Mononuclear cell (primary cell): ENCODE results near the gene DIPK2A. TPM values are rescaled to one million over a fixed set of nuclear protein-coding genes. Genes with fewer than 3 reads are reported as not detected.

ENCODE experiments used
- H3K27me3 ChIP-seq: 2 replicates; pipeline ENCODE4 v1.6.0; 2011; ENCODE audit warnings: low read length, control low read depth; ENCODE audit not compliant: insufficient read depth
- H3K4me1 ChIP-seq: 2 replicates; pipeline ENCODE4 v1.5.1; 2011; ENCODE audit warnings: mild to moderate bottlenecking, low read length, control low read depth; ENCODE audit not compliant: insufficient read depth
- H3K4me3 ChIP-seq: 2 replicates; pipeline ENCODE4 v1.5.1; 2011; ENCODE audit warnings: mild to moderate bottlenecking, low read length, moderate library complexity
- H3K9me3 ChIP-seq: 2 replicates; pipeline ENCODE4 v1.5.1; 2011; ENCODE audit warnings: low read depth, mild to moderate bottlenecking, control low read depth, low read length
- total RNA-seq: library from RNA; depleted of rRNA; stranded (reverse); fragments of >200 nt; gene quantifications from one replicate; pipeline ENCODE4 v1.2.3, GENCODE V29; 2012

DIPK2A gene
- 52.9 TPM for total RNA-seq

- no peaks in the 10 kb centered on the region for H3K27me3 ChIP-seq
- no peaks in the 10 kb centered on the region for H3K9me3 ChIP-seq
- H3K4me3 ChIP-seq: peak within 1 kb of the TSS; percentile 82
- peaks cover 18% of the 10 kb centered on the region for H3K4me1 ChIP-seq
Measured at GRCh38 chr3:143971359-143972154, at the start of gene DIPK2A. DIPK2A (plus strand) TSS chr3:143971823; CDS start chr3:143972333, 510 bp downstream.

GRCh38 chr3:143924522-143925285 is 46.9 kb upstream of the DIPK2A start:
- H3K9me3 ChIP-seq: no peaks in the 10 kb centered on the region
- H3K27me3 ChIP-seq: no peaks in the 10 kb centered on the region
- no peak overlapping the region for H3K4me3 ChIP-seq
- H3K4me1 ChIP-seq: peaks cover 25% of the 10 kb centered on the region

GRCh38 chr3:143928056-143928455 is 43.6 kb upstream of the DIPK2A start:
- Histone ChIP-seq H3K4me3 (no peak overlapping the region), H3K4me1 (peaks cover 18% of the 10 kb centered on the region), H3K27me3 (no peaks in the 10 kb centered on the region), H3K9me3 (no peaks in the 10 kb centered on the region)

GRCh38 chr3:143928541-143929255 is 42.9 kb upstream of the DIPK2A start:
- peaks cover 18% of the 10 kb centered on the region for H3K4me1 ChIP-seq

GRCh38 chr3:143934791-143935190 is 36.8 kb upstream of the DIPK2A start:
- Histone ChIP-seq H3K4me3 (no peak overlapping the region), H3K9me3 (no peaks in the 10 kb centered on the region), H3K4me1 (no peaks in the 10 kb centered on the region), H3K27me3 (peaks cover 4% of the 10 kb centered on the region)

More at GRCh38 chr3:143928541-143929255, 42.9 kb upstream of the DIPK2A start:
- H3K27me3 ChIP-seq: no peaks in the 10 kb centered on the region
- no peaks in the 10 kb centered on the region for H3K9me3 ChIP-seq
- no peak overlapping the region for H3K4me3 ChIP-seq

GRCh38 chr3:143935678-143936077 is 35.9 kb upstream of the DIPK2A start:
- Histone ChIP-seq H3K9me3 (no peaks in the 10 kb centered on the region), H3K4me3 (no peak overlapping the region), H3K4me1 (no peaks in the 10 kb centered on the region), H3K27me3 (peaks cover 6% of the 10 kb centered on the region)

- Histone ChIP-seq H3K9me3 (no peaks in the 10 kb centered on the region), H3K4me1 (no peaks in the 10 kb centered on the region), H3K27me3 (no peaks in the 10 kb centered on the region), H3K4me3 (no peak overlapping the region)
Measured at GRCh38 chr3:143950810-143951209, 20.8 kb upstream of the DIPK2A start.

GRCh38 chr3:143951351-143951971 is 20.2 kb upstream of the DIPK2A start:
- Histone ChIP-seq H3K27me3 (no peaks in the 10 kb centered on the region), H3K9me3 (no peaks in the 10 kb centered on the region), H3K4me1 (no peaks in the 10 kb centered on the region), H3K4me3 (no peak overlapping the region)

- no peaks in the 10 kb centered on the region for H3K9me3 ChIP-seq
- no peaks in the 10 kb centered on the region for H3K4me1 ChIP-seq
- H3K4me3 ChIP-seq: no peak overlapping the region
- H3K27me3 ChIP-seq: no peaks in the 10 kb centered on the region
Measured at GRCh38 chr3:143952569-143953072, 19.0 kb upstream of the DIPK2A start.

- Histone ChIP-seq H3K27me3 (no peaks in the 10 kb centered on the region), H3K4me1 (no peaks in the 10 kb centered on the region), H3K9me3 (no peaks in the 10 kb centered on the region), H3K4me3 (no peak overlapping the region)
Measured at GRCh38 chr3:143955113-143955512, 16.5 kb upstream of the DIPK2A start.

GRCh38 chr3:143956838-143957237 is 14.8 kb upstream of the DIPK2A start:
- Histone ChIP-seq H3K4me1 (no peaks in the 10 kb centered on the region), H3K27me3 (peaks cover 3% of the 10 kb centered on the region), H3K9me3 (no peaks in the 10 kb centered on the region), H3K4me3 (no peak overlapping the region)

- Histone ChIP-seq H3K9me3 (no peaks in the 10 kb centered on the region), H3K27me3 (peaks cover 3% of the 10 kb centered on the region), H3K4me1 (no peaks in the 10 kb centered on the region), H3K4me3 (no peak overlapping the region)
Measured at GRCh38 chr3:143957453-143957852, 14.2 kb upstream of the DIPK2A start.

- Histone ChIP-seq H3K9me3 (no peaks in the 10 kb centered on the region), H3K27me3 (peaks cover 3% of the 10 kb centered on the region), H3K4me1 (no peaks in the 10 kb centered on the region), H3K4me3 (no peak overlapping the region)
Measured at GRCh38 chr3:143958966-143959365, 12.7 kb upstream of the DIPK2A start.

- Histone ChIP-seq H3K9me3 (no peaks in the 10 kb centered on the region), H3K27me3 (peaks cover 3% of the 10 kb centered on the region), H3K4me3 (no peak overlapping the region), H3K4me1 (no peaks in the 10 kb centered on the region)
Measured at GRCh38 chr3:143961342-143961741, 10.3 kb upstream of the DIPK2A start.
